ENCODE results near the gene IGSF21. TPM values are rescaled to one million over a fixed set of nuclear protein-coding genes. Genes with fewer than 3 reads are reported as not detected.

IGSF21 gene
- polyA plus RNA-seq, 3 donors, result not detected

GRCh38 chr1:18353528-18353927 lies 245.9 kb downstream of the IGSF21 start:
- no peak for DNase-seq
- no peak overlapping the region for H3K9ac ChIP-seq (ENCODE audit: insufficient read depth, low read length, poor library complexity, severe bottlenecking)
- Mint-ChIP-seq H3K4me3 (no peak overlapping the region), H3K27me3 (ENCODE audit: low read depth in 3 of 3) (peaks cover 5 to 26% (median 11%) of the 10 kb centered on the region in 3 donors), H3K36me3 (no peaks in the 10 kb centered on the region), H3K9me3 (peaks cover 0 to 2% (median 0%) of the 10 kb centered on the region in 7 donors), H3K27ac (no peak overlapping the region), H3K4me1 (no peaks in the 10 kb centered on the region)
- H3K36me3 ChIP-seq (replicated peaks in 1 of 2; ENCODE audit: control insufficient read depth in 1 of 2, insufficient read depth in 2 of 2, low read length in 2 of 2), result no peaks in the 10 kb centered on the region
- no peak overlapping the region for H3K27ac ChIP-seq (ENCODE audit: low read depth in 1 of 2, low read length in 2 of 2)
- no peak overlapping the region for H3K4me2 ChIP-seq (replicated peaks; ENCODE audit: extremely low read depth, low read length, poor library complexity, severe bottlenecking)
- TF ChIP-seq CTCF (IDR thresholded peaks at IDR 0.05), result no peak
- H3K79me2 ChIP-seq (ENCODE audit: insufficient read depth, low read length), result no peaks in the 10 kb centered on the region
- intact Hi-C loops (cut with micrococcal nuclease), result no loop called here
- H4K20me1 ChIP-seq (ENCODE audit: insufficient read depth, low read length), result no peaks in the 10 kb centered on the region
- H3K4me3 ChIP-seq (replicated peaks in 1 of 3; ENCODE audit: low read depth in 2 of 3, low read length in 3 of 3), result no peak overlapping the region
- H2AFZ ChIP-seq (ENCODE audit: insufficient read depth, low read depth, low read length, poor library complexity, severe bottlenecking), result no peak overlapping the region
- H3K9me3 ChIP-seq (replicated peaks in 1 of 2; ENCODE audit: control insufficient read depth in 1 of 2, insufficient read depth in 1 of 2, low read length in 2 of 2), result no peaks in the 10 kb centered on the region
- WGBS (ENCODE audit: insufficient coverage), result 100% methylated on average over 1 of the region's 1 CpG
- H3K4me1 ChIP-seq (ENCODE audit: control insufficient read depth in 1 of 2, insufficient read depth in 2 of 2, low read length in 2 of 2), result no peaks in the 10 kb centered on the region
- H3K27me3 ChIP-seq (ENCODE audit: control insufficient read depth in 2 of 2, insufficient read depth in 2 of 2, low read length in 2 of 2), result no peaks in the 10 kb centered on the region

GRCh38 chr1:18353992-18354391 lies 246.4 kb downstream of the IGSF21 start:
- H3K9me3 ChIP-seq (replicated peaks in 1 of 2; ENCODE audit: control insufficient read depth in 1 of 2, insufficient read depth in 1 of 2, low read length in 2 of 2), result no peaks in the 10 kb centered on the region
- no peaks in the 10 kb centered on the region for H3K36me3 ChIP-seq (replicated peaks in 1 of 2; ENCODE audit: control insufficient read depth in 1 of 2, insufficient read depth in 2 of 2, low read length in 2 of 2)
- no peak overlapping the region for H3K27ac ChIP-seq (ENCODE audit: low read depth in 1 of 2, low read length in 2 of 2)
- intact Hi-C loops (cut with micrococcal nuclease), result no loop called here
- Mint-ChIP-seq H3K27ac (no peak overlapping the region), H3K9me3 (peaks cover 0 to 2% (median 0%) of the 10 kb centered on the region in 7 donors), H3K4me3 (no peak overlapping the region), H3K4me1 (no peaks in the 10 kb centered on the region), H3K36me3 (no peaks in the 10 kb centered on the region), H3K27me3 (ENCODE audit: low read depth in 3 of 3) (peaks cover 5 to 27% (median 11%) of the 10 kb centered on the region in 3 donors)
- H3K4me2 ChIP-seq (replicated peaks; ENCODE audit: extremely low read depth, low read length, poor library complexity, severe bottlenecking), result no peak overlapping the region
- no peaks in the 10 kb centered on the region for H3K4me1 ChIP-seq (ENCODE audit: control insufficient read depth in 1 of 2, insufficient read depth in 2 of 2, low read length in 2 of 2)
- no peak overlapping the region for H3K9ac ChIP-seq (ENCODE audit: insufficient read depth, low read length, poor library complexity, severe bottlenecking)
- no peaks in the 10 kb centered on the region for H3K27me3 ChIP-seq (ENCODE audit: control insufficient read depth in 2 of 2, insufficient read depth in 2 of 2, low read length in 2 of 2)
- no peaks in the 10 kb centered on the region for H4K20me1 ChIP-seq (ENCODE audit: insufficient read depth, low read length)
- TF ChIP-seq CTCF (IDR thresholded peaks at IDR 0.05), result no peak
- H3K79me2 ChIP-seq (ENCODE audit: insufficient read depth, low read length), result no peaks in the 10 kb centered on the region
- H2AFZ ChIP-seq (ENCODE audit: insufficient read depth, low read depth, low read length, poor library complexity, severe bottlenecking), result no peak overlapping the region
- DNase-seq, result no peak
- H3K4me3 ChIP-seq (replicated peaks in 1 of 3; ENCODE audit: low read depth in 2 of 3, low read length in 3 of 3), result no peak overlapping the region
- WGBS (ENCODE audit: insufficient coverage), result 91% methylated on average over 2 of the region's 2 CpGs
